GM21381 (cell line): ENCODE data around the gene EIF3CL.
"Not testable (repeated sequence)": the region's sequence is repeated elsewhere in the genome, so short reads cannot be mapped to it uniquely, and the experiment has no call there.

Experiments
- ATAC-seq: cut with Tn5 transposase; IDR thresholded peaks from one replicate; pipeline ENCODE4 v1.9.1; 2021; ENCODE audit warnings: mild to moderate bottlenecking, moderate library complexity; ENCODE audit not compliant: unreplicated experiment

EIF3CL gene

GRCh38 chr16:28403220-28404072 lies at the start of gene EIF3CL:
TSS of gene EIF3CL (minus strand) at chr16:28403841. CDS start at chr16:28403618, 223 bp downstream.
- ATAC-seq, result peak; percentile 98

GRCh38 chr16:28447081-28447480 lies 43.4 kb upstream of the EIF3CL start:
- ATAC-seq, result not testable (repeated sequence)

GRCh38 chr16:28446388-28446787 lies 42.7 kb upstream of the EIF3CL start:
- not testable (repeated sequence) for ATAC-seq

GRCh38 chr16:28443943-28444342 lies 40.3 kb upstream of the EIF3CL start:
- ATAC-seq, result not testable (repeated sequence)

- not testable (repeated sequence) for ATAC-seq
Observed at GRCh38 chr16:28438899-28439298, 35.3 kb upstream of the EIF3CL start.

- ATAC-seq, result not testable (repeated sequence)
Observed at GRCh38 chr16:28435340-28435739, 31.7 kb upstream of the EIF3CL start.

- ATAC-seq, result peak; percentile 62
Observed at GRCh38 chr16:28426060-28426680, 22.5 kb upstream of the EIF3CL start.

GRCh38 chr16:28421071-28421750 lies 17.6 kb upstream of the EIF3CL start:
- not testable (repeated sequence) for ATAC-seq

GRCh38 chr16:28417033-28417432 lies 13.4 kb upstream of the EIF3CL start:
- not testable (repeated sequence) for ATAC-seq

GRCh38 chr16:28414530-28414929 lies 10.9 kb upstream of the EIF3CL start:
- ATAC-seq, result not testable (repeated sequence)

- ATAC-seq, result not testable (repeated sequence)
Observed at GRCh38 chr16:28413585-28413984, 9.9 kb upstream of the EIF3CL start.

GRCh38 chr16:28392054-28392453 lies 11.6 kb downstream of the EIF3CL start:
- not testable (repeated sequence) for ATAC-seq

GRCh38 chr16:28382177-28382867 lies 21.3 kb downstream of the EIF3CL start:
- ATAC-seq, result not testable (repeated sequence)

GRCh38 chr16:28377822-28378221 lies 25.8 kb downstream of the EIF3CL start:
- not testable (repeated sequence) for ATAC-seq

- ATAC-seq, result not testable (repeated sequence)
Observed at GRCh38 chr16:28377108-28377625, 26.5 kb downstream of the EIF3CL start.

- not testable (repeated sequence) for ATAC-seq
Observed at GRCh38 chr16:28375115-28375514, 28.5 kb downstream of the EIF3CL start.

- ATAC-seq, result not testable (repeated sequence)
Observed at GRCh38 chr16:28374281-28374680, 29.4 kb downstream of the EIF3CL start.

GRCh38 chr16:28367926-28368325 lies 35.7 kb downstream of the EIF3CL start:
- not testable (repeated sequence) for ATAC-seq

- ATAC-seq, result peak; percentile 93
Observed at GRCh38 chr16:28364268-28365173, 39.1 kb downstream of the EIF3CL start.
